Esophagus squamous epithelium (tissue), 5 donors: ENCODE data around the gene CDHR2. TPM values are rescaled to one million over a fixed set of nuclear protein-coding genes. Genes with fewer than 3 reads are reported as not detected.

Experiments
- DNase-seq: peaks from one replicate; lab custom pipeline; 2025; lab: John Stamatoyannopoulos, UW
- H3K27ac ChIP-seq, 4 donors: fragments of 200-600 bp; sonication (generic); one replicate each; pipeline ENCODE4 v1.5.1; 2016 to 2019; ENCODE audit warnings: mild to moderate bottlenecking in 1 of 4
- H3K27me3 ChIP-seq, 4 donors: fragments of 200-600 bp; sonication (generic); 1 replicate in 3 of 4; 2 replicates in 1 of 4; pipeline versions ENCODE4 v1.5.1 to v1.6.0; 2017 to 2021; ENCODE audit warnings: antibody characterized with exemption in 1 of 4
- H3K36me3 ChIP-seq, 3 donors: fragments of 200-600 bp; sonication (generic); one replicate each; pipeline ENCODE4 v1.5.1; 2016 to 2019
- H3K4me1 ChIP-seq, 3 donors: fragments of 200-600 bp; sonication (generic); one replicate each; pipeline ENCODE4 v1.5.1; 2017 to 2019
- H3K4me3 ChIP-seq, 4 donors: fragments of 200-600 bp; sonication (generic); 1 replicate in 3 of 4; 2 replicates in 1 of 4; pipeline ENCODE4 v1.5.1; 2016 to 2019; ENCODE audit warnings: mild to moderate bottlenecking in 2 of 4, moderate library complexity in 1 of 4
- H3K9me3 ChIP-seq, 3 donors: fragments of 200-600 bp; sonication (generic); one replicate each; pipeline ENCODE4 v1.5.1; 2016 to 2019
- POLR2A ChIP-seq, 4 donors: fragments of 450-650 bp; IDR thresholded peaks; one replicate each; pipeline ENCODE4 v1.6.1; 2017; ENCODE audit warnings: antibody characterized with exemption in 4 of 4, mild to moderate bottlenecking in 4 of 4, moderate library complexity in 3 of 4
- WGBS, 2 donors: methylation state at CpG; one replicate each; pipeline ENCODE4 v1.1.5; 2018; 5-methylcytosine and 5-hydroxymethylcytosine counted together
- intact Hi-C: fragments of 100-400 bp; cut with DNase I; formaldehyde crosslinking; loops from one replicate; pipeline ENCODE4 v1.15.0; 2022
- total RNA-seq, 4 donors: library from RNA; depleted of rRNA; stranded (reverse); fragments of >200 nt; gene quantifications; one replicate each; pipeline ENCODE4 v1.1.0, GENCODE V29; 2016
- TF ChIP-seq, protein P1 (sequence below), 6 experiments: fragments of 450-650 bp in 4 of 6; fragments of 200-600 bp in 2 of 6; sonication (generic) in 2 of 6; IDR thresholded peaks; one replicate each; pipeline ENCODE4 v1.5.1; 2016 to 2019; ENCODE audit warnings: antibody characterized with exemption in 6 of 6, mild to moderate bottlenecking in 4 of 6, moderate library complexity in 4 of 6
- donor health status: DM: yes; HTN: yes; CAD: no.

CDHR2 gene
- total RNA-seq, 4 donors from 2014 or later, result under 0.01 TPM; not detected in 3

DNA sequence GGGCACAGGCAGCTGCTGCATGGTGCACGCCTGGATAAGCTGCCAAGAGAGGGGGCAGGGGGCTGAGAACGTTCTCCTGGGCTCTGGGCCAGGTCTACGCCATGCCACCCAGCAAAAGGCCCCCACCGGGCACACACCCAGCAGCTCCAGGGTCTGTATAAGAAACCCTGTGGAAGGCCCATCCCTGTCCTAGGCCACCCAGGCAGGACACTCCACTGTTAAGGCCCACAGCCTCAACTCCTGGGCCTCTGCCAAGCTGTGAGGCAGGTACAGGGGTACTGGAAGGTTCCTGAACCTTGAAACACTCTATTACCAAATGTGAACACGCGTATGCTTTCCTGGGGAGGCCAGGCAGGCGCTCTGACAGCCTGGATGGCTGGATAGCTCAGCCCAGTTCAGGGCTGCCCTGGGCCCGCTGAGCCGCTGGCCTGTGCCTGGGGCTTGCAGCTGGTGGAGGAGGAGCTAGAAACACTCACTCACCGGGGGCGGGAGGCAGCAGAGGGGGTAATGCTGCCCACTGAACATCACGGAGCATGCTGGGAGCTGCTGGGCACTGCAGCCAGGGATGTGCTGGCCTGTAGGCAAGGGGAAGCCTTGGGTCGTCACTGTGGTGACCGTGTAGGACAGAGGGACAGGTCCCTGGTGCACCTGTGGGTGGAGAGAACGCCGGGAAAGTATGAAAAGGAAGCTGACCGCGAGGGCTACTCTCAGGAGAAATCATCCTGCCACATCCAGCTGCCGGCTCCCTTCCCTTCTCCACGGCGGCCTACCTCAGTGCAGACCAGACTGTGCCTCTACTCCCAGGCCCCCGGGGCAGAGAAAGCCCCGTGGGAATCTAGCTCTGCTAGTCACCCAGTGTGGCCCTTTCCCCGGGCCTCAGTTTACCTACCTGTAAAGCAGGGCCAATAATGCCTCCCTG is 17.9 kb upstream of the CDHR2 start:
- Histone ChIP-seq H3K27me3 (no peaks in the 10 kb centered on the region), H3K4me3 (peak overlapping the region in 1 of 4 donors; percentile 2), H3K9me3 (no peaks in the 10 kb centered on the region), H3K36me3 (peaks cover 17 to 60% (median 46%) of the 10 kb centered on the region in 3 donors), H3K4me1 (peaks cover 61 to 82% (median 66%) of the 10 kb centered on the region in 3 donors), H3K27ac (peak overlapping the region in 1 of 4 donors; percentile 18)
- 38% methylated on average over 13 of the region's 24 CpGs; no CpG with 5 or more reads in 1 of the 2 donors for WGBS, 2 donors
- DNase-seq, result no peak
- intact Hi-C loops, result loop anchor here (10.0 kb wide), 1 partner anchor 116 kb away; the partner anchor contains the start of gene CLTB
- no peak for TF ChIP-seq POLR2A (IDR thresholded peaks at IDR 0.05)
- TF ChIP-seq, protein P1, sequence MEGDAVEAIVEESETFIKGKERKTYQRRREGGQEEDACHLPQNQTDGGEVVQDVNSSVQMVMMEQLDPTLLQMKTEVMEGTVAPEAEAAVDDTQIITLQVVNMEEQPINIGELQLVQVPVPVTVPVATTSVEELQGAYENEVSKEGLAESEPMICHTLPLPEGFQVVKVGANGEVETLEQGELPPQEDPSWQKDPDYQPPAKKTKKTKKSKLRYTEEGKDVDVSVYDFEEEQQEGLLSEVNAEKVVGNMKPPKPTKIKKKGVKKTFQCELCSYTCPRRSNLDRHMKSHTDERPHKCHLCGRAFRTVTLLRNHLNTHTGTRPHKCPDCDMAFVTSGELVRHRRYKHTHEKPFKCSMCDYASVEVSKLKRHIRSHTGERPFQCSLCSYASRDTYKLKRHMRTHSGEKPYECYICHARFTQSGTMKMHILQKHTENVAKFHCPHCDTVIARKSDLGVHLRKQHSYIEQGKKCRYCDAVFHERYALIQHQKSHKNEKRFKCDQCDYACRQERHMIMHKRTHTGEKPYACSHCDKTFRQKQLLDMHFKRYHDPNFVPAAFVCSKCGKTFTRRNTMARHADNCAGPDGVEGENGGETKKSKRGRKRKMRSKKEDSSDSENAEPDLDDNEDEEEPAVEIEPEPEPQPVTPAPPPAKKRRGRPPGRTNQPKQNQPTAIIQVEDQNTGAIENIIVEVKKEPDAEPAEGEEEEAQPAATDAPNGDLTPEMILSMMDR (IDR thresholded peaks at IDR 0.05), result no peak

DNA sequence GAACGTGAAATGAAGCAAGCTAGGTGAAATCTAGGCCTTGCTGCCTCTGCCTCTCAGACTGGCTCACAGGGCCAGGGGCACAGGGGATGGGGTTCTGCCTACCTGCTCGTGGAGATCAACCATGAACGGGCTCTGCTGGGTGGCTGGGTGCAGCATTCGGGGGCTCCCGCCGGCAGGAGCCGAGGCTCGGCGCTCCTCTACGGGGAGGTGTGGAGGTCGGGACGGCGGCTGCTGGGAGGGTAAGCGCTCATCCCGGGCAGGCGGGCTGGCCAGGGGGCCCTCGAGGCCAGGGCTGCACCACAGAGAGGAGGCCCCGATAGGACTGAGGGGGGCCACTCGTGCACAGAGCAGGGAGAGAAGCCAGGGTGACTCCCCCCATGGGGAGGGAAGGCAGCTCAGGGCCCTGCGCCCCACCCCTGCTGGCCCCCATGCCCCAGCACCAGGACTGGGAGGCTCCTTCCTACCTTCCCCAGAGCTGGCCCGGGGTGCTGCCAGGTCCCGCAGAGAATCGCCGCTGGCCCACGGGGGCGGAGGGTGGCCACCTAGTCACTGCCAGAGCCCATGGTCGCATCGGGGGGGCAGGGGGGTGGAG is 17.1 kb upstream of the CDHR2 start:
- Histone ChIP-seq H3K27me3 (no peaks in the 10 kb centered on the region), H3K36me3 (peaks cover 17 to 55% (median 46%) of the 10 kb centered on the region in 3 donors), H3K9me3 (no peaks in the 10 kb centered on the region), H3K4me1 (peaks cover 63 to 84% (median 66%) of the 10 kb centered on the region in 3 donors), H3K4me3 (no peak overlapping the region), H3K27ac (peak overlapping the region in 2 of 4 donors; percentile 9 to 18)
- no peak for TF ChIP-seq POLR2A (IDR thresholded peaks at IDR 0.05)
- TF ChIP-seq, protein P1 (IDR thresholded peaks at IDR 0.05), result no peak
- intact Hi-C loops, result loop anchor here (10.0 kb wide), 1 partner anchor 117 kb away; the partner anchor contains the start of gene CLTB
- whole genome bisulfite sequencing, 2 donors, result no CpG with 5 or more reads among the region's 28 CpGs
- DNase-seq, result no peak

DNA sequence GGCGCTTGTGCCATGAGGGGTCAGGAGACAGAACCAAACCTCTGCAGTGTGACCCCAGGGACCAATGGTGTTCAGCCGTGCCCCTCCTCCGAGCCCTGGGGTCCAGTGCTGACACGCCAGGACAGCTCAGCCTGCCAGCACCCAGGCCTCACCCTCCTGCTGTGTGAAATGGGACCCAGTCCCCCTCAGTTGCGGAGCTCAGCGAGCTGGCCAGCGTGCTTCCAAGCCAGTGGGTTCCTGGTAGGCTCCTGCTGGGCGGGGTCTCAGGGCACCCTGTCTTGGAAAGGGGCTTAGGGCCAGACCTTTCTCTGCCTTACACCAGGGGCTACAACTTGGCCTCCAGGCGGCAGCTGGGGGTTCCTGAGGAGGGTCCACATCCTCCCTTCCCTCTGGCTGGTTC is 16.3 kb upstream of the CDHR2 start:
- WGBS, 2 donors, result 58 to 71% methylated on average over 4 to 7 of the region's 9 CpGs
- H3K4me1 ChIP-seq, result peaks cover 63 to 84% (median 66%) of the 10 kb centered on the region in 3 donors
- H3K27me3 ChIP-seq, result no peaks in the 10 kb centered on the region
- H3K36me3 ChIP-seq, result peaks cover 17 to 47% (median 39%) of the 10 kb centered on the region in 3 donors
- no peak for DNase-seq
- H3K27ac ChIP-seq, result peak overlapping the region; percentile 30 to 100 (median 98)
- no peaks in the 10 kb centered on the region for H3K9me3 ChIP-seq
- no peak overlapping the region for H3K4me3 ChIP-seq
- intact Hi-C loops, result loop anchor here (10.0 kb wide), 1 partner anchor 118 kb away; the partner anchor contains the start of gene CLTB
- no peak for TF ChIP-seq POLR2A (IDR thresholded peaks at IDR 0.05)
- TF ChIP-seq, protein P1 (IDR thresholded peaks at IDR 0.05), result no peak

DNA sequence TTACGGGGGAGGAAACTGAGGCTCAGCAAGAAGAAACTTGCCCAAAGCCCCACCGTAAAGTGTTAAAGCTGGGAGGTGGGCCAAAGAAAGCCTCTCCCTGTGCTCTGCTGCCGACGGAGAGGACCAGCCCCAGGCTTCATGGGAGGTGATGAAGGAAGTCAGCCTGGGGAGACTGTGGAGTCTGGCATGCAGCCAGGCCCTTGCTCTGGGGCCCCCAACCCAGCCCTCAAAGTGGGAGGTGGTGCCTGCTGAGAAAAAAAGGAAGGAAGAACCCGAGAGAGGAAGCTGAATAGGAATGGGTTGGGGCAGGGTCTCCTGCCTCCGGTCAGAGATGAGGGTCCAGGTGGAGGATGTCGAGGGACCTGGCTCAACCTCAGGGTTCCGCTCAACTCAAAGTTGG is 15.8 kb upstream of the CDHR2 start:
- H3K9me3 ChIP-seq, result no peaks in the 10 kb centered on the region
- no peaks in the 10 kb centered on the region for H3K27me3 ChIP-seq
- intact Hi-C loops, result loop anchor here (10.0 kb wide), 1 partner anchor 119 kb away; the partner anchor contains the start of gene CLTB
- peaks cover 64 to 87% (median 68%) of the 10 kb centered on the region in 3 donors for H3K4me1 ChIP-seq
- peaks cover 17 to 41% (median 36%) of the 10 kb centered on the region in 3 donors for H3K36me3 ChIP-seq
- WGBS, 2 donors, result 17 to 21% methylated on average over 5 of the region's 8 CpGs
- TF ChIP-seq, protein P1 (IDR thresholded peaks at IDR 0.05), result no peak
- no peak for TF ChIP-seq POLR2A (IDR thresholded peaks at IDR 0.05)
- H3K27ac ChIP-seq, result peak overlapping the region; percentile 96 to 100 (median 99)
- peak overlapping the region in 2 of 4 donors; percentile 81 to 88 for H3K4me3 ChIP-seq
- no peak for DNase-seq
